Measurements from ENCODE around the gene NR2F1-AS1.

The NR2F1-AS1 gene

DNA sequence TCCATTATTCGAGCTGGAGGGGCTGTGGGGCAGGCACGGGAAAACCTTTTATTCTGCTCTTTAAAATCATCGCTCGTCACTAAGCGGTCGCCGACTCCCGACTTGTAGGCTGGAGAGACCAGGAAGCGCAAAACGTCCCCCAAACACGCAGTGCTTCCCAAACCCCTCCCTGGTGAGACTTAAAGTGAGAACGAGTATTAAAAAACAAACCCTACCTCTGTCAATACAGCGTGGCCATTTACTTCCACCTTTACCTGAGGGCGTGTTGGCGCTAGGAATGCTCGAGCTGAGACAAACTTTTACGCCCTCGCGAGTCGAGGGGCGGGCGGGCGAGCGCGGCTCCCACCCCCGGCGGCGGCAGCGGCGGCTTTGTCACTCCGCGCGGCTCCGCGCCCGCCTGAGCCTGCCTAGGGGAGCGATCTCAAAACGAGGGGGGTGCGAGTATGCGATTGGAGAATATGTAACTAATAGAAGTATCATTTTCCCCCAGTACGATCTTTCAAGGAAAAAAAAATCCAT is at the start of gene NR2F1-AS1:
Gene NR2F1-AS1 (minus strand): TSS at position 293 of the 519 bp plus-strand sequence.
- DNase-seq = no peak

DNA sequence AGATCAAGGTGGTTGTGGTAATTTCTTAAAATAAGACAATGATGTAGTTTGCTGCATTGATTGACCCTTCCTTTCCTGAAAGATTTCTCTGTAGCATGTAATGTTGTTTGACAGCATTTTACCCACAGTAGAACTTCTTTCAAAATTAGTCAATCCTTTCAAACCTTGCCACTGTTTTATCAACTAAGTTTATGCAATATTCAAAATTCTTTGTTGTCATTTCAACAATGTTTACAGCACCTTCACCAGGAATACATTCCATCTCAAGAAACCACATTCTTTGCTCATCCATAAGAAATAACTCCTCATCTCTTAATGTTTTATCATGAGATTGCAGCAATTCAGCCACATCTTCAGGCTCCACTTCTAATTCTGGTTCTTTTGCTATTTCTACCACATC is 45.8 kb upstream of the NR2F1-AS1 start:
- DNase-seq = no peak

DNA sequence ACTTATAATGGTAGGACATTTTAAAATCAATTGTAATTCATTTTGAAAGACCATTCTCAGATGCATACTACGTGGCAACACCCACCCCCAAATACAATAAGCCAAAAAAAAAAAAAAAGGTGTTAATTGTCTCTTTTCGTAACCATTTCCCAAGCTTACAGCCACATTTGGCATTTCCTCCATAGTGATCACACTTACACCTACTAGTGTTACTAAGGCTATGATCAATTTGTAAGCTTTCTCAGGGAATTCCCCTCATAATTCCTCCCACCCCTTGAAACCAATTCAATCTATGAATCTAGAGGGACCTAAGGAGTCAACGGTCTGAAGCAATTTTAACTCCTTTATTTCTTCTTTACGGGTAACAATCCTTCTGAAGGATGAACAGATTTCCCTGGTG is 42.1 kb upstream of the NR2F1-AS1 start:
- no peak for DNase-seq

DNA sequence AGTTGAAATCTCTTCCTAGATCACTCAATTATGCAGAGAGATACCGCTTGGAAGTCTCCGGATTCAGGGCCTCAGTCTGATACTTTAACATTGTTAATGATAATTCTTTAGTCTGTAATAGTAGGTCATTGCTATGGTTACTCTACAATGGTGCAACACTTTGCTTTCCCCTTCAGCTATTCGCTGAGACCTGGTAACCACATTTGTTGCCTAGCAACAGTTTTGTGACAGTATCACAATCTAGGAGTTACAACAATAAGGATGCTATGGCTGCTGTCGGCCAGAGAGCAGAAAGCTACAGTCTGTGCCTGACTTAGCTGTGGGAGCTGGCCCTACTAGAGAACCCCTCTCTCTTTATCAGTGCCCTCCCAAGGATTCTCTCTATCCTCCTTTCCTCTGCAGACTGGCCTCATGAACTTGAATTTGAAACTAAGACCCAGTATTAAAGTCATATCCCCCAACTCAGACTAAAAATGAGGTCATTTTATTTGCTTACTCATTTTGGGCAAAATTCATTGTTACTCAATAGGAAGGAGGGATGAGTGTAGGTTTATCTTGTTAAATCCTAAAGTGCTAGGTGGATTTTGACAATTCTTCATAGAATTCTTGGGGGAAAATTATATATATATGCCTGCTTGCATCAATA is 41.3 kb upstream of the NR2F1-AS1 start:
- peak; percentile 14 for DNase-seq

DNA sequence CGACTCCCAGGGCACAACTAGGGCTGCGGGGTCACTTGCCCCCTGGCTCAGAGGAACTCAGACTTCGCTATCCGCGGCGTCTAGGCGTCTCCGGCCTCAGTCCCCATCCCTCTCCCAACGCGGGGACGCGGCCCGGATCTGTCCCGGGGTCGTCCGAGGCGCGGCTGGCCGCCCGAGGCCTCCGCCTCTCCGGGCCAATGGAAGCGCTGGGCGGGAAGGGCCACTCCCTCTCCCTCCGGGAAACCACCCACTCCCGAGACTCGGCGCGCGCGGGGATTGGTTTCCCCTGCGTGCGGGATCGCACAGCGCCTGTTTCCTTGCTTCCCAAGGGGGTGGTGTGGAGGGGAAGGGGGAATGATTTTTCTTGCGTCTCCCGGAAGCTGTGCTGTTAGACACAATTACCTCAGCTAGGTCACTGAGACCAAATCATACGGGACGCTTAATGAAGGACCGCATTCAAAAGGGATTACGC is 40.3 kb upstream of the NR2F1-AS1 start:
- DNase-seq = no peak

DNA sequence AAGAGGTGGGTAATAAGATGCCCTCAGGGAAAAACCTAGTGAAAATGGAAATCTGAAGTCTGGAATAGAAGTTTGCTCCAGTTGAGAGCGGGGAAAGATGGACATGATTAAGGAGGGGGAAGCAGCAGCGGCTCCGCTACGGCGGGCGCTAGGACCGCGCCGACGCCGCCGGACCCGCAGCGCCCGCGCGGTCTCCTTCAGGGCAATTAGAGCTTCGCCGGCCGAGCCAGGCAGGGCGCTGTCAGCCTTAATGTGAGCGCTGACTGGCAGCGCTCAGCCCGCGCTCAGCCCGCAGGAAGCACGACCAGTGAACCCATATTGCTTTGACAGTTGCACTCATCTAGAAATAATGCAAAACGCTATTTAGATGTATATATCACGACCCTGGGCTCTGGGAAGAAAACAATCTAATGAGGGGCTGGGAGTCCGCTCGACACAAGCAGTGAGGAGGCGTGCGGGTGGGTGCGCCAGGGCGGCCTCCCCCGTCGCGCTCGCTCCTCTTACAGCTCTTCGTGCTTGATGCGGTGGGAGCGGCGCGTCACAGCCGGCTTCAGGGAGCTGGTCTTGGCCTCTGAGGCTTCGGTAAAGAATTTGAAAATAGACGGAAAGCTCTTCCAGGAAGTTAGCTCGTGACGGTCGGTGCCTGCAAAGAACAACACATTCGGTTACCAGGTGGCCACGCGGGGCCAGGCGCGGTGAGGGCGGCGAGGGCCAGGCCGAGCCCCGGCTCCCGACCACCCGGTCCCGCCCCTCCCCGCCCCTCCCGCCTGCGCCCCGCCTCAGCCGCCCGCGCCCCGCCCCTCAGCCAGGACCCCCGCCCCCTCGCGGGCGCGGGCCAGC is 39.7 kb upstream of the NR2F1-AS1 start:
- peak; percentile 64 for DNase-seq

DNA sequence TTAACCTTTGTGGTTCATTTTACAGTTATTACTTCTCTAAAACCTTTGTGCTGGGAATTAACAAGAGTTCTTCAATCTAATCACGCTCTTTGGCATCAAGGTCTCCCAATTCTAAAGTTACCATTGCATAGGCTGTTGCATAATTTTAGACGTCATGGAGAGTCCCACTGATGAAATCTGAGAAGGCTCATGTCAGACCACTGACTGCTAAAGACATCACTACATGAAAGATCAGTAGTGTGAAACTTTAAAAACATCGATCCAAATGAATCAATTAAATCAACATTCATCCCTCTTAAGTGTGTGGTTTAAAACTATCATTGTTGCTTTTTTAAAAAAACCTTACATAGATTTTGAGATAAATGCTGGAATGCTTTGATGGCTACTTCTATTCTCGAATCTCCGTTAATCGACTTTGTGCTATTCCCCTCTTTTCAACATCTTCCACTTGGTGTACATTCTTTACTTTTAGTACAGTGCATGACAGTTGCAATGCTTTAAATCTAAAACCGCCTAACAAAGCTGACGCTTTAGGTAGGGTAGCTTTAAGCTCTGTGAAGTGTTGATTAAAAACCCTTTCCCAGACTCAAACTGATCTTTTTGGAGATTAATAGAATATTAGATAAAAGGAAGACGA is 35.6 kb upstream of the NR2F1-AS1 start:
- DNase-seq = no peak

DNA sequence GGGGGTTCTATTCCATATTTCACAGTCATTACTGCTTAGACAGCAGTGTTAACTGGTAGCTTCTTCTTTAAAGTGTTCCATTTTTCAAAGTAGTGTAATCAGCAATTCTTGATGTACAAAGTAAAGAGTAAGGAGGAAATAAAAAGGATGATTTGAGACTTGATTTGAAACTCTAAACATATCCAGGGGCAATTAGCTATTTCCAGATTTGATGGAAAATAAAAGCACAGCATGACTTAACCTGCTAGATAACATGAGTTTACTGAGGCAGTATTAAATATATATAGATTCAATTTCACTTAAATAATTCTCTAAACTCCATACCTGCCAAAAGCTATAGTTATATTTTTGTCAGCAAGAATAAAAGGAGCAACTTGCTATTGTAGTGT is 31.8 kb upstream of the NR2F1-AS1 start:
- DNase-seq = no peak

DNA sequence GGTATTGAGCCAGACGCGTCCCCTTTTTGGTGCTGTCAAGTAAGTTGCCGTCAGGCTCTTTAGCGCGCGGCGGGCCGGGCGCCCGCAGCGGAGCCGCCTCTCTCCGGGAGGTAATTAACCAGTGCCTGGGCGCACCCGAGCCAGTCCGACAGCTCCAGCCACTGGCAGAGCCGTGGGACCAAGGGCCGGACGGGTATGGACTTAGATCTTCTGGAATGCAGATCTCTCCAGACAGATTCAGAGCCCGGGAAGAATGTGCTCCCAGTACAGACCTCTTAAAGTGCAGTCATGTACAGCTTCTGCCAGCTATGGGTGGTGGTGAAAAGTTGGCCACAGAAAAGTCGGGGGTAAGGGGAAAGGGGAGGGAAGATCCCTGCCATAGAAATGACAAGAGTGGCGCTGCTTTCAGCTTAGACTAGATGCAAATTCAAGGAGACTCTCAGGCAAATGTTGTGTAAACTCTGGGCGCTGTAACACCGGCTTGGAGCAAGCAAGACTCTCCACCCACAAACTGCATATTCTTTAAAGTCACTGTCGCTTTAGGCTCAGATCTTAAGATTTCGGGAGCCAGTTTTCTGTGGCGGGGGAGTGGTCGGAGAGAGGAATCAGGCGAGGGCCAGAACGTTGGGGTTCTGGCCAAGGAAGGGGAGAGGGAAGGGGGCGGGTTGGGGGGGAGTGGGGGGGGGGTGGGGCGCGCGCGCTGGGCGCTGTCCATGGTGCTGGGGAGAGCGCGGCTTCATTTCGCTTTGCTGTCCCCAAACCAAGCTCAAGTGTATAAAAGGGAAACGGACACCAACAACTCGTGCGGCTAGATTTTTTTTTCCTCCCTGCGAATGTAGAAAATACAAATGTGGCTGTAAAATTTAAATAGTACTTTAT is 31.2 kb upstream of the NR2F1-AS1 start:
- DNase-seq = no peak

DNA sequence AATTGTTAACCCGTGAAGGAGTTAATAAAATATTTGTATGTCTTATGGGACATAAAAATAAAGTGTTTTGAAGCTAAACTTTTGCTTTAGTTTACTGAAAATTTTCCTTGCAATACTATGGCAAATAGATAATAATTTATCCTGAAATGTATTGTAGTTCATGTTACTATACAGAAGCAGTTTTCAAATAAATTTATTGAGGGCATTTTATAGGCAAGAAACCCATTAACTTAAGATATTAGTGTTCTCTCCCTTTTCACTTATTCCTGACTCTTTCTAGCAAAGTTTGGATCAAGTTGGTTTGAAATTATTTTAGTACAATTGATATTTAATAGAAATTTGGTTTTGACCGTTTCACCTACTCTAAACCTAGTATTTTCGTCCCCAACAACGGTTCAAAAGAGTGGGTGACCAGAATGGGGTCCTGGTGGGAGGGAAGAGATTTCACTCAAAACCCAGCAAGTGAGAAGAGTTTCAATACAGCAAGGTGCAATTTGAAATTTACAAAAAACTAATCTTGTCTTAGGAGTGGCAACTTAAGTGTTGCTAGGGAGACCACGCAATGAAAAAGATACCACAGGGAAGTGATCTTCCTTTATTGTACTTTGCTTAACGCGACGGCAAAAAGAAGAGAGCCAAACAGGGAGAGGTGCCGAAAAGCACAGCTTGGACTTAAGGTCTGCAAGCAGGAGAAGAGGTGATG is 30.4 kb upstream of the NR2F1-AS1 start:
- DNase-seq = no peak

DNA sequence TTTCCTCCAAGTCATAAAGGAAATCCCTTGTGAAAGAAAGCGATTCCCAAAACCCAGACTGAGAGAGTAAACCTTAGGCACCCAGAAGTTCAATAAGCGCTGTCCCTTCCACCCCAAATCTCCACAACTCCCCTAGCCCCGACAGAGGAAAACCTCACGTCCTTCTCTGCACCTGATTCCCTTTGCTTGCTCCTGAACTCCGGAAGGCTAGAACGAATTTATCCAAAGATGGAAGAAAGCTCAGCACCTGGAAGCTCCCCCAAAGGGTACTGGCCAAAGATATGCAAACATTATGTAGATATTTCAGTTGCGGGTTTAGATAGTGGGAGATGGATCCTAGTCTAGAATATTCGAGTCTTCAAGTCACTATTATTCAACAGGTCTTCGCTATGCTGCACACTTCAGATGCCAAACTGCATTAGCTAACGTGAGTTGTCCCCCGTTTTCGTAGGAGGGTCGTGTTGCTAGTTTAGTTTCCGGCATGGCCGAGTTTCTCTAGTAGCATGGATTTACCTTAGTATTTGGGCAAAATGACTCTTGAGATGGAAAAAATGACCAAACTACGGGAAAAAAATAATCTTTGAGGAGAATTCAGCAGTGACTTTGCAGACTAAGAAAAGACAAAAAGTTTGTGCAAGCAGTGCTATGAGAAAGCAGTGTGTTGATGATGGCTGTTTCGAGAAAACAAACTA is 29.7 kb upstream of the NR2F1-AS1 start:
- no peak for DNase-seq

DNA sequence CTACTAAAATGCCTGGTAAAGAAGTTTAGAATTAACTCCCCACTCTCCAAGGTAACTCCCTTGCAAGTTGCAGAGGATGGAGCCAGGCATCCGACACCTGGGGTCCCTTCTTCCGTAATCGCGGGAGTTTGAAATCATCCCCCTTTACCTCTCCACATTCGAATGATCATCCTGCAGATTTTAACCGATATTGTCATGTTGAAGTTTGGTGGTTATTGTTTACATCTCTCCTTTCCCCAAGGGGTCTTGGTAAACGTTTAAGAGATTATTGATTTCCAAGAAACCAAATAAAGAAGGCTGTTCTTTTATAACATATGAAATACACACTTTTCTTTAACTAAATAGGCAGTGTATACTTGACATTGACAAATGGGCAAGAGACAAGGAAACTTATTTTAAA is 28.7 kb upstream of the NR2F1-AS1 start:
- no peak for DNase-seq

DNA sequence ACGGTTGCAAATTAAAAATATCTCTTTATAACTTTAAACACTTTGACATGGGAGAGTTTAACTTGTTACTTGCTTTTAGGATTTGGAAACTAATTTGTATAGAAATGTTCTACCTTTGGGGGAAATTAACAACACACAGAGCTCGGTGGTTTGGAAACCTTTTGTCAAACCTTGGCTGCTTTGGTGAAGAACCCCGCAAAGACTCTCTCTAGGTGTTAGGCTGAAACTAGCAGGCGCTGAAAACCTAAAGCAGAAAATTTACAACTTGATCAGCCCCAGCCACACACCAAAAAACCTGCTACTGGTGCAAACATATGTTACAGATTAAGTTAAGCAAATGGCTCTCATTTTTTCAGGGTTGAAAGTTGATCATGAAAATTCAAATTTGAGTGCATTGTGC is 27.8 kb upstream of the NR2F1-AS1 start:
- no peak for DNase-seq

DNA sequence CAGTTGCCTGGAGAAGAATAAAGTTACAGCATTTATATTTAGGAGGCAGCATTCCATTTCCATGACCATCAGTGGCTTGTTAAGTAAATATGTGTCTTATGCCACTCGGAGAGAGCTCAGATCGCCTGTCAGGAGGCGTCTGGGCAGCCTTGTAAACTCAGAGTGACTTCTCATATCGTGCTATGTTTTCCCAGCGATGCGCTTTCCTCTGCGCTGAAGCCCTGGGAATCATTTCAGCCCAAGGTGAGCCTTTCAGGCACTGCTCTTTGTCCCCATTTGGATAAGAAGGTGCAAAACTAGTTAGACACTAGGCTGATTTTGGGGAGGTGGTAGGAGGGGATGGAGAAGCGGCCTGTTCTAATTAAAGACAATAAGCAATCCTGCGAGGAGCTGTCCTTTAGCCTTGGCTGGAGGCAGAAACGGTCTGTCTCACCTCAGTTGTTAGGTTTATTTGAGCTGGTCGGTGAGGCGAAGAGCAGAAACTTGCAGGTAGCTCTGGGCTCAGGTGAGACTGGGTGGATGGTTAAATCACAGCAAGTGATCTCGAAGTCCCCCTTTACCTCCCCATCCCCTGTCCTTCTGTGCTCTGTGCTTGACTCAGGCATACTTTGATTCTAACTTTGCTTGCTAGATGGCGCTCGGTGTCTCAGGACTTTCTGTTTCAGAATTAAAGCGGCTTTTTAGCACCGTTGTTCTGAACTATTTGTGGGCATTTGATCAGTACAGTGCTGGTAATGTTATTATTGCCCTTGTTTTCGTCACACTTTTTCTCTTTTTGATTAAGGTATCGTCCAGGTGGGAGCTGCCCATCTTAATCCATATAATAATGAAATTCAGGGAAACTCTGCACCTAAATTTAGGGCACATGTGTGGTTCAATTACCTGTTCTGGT is 26.6 kb upstream of the NR2F1-AS1 start:
- peak; percentile 60 for DNase-seq

DNA sequence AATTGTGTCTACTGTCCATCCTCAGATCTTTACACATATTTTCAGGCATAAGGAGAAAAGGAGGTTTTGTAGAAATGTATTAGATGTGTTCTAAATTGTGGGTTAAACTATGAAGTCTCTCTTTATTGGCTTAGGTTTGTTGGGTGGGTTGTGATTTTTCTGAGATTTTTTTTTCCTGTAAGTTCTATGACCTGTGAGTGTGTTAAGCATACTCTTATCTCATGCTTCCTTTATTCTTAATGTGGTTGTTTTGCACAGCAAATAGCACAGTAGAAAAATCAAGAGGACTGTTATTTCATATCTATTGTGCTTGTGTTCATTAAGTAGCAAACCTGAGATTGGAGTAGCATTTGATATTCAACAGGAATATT is 25.3 kb upstream of the NR2F1-AS1 start:
- no peak for DNase-seq

DNA sequence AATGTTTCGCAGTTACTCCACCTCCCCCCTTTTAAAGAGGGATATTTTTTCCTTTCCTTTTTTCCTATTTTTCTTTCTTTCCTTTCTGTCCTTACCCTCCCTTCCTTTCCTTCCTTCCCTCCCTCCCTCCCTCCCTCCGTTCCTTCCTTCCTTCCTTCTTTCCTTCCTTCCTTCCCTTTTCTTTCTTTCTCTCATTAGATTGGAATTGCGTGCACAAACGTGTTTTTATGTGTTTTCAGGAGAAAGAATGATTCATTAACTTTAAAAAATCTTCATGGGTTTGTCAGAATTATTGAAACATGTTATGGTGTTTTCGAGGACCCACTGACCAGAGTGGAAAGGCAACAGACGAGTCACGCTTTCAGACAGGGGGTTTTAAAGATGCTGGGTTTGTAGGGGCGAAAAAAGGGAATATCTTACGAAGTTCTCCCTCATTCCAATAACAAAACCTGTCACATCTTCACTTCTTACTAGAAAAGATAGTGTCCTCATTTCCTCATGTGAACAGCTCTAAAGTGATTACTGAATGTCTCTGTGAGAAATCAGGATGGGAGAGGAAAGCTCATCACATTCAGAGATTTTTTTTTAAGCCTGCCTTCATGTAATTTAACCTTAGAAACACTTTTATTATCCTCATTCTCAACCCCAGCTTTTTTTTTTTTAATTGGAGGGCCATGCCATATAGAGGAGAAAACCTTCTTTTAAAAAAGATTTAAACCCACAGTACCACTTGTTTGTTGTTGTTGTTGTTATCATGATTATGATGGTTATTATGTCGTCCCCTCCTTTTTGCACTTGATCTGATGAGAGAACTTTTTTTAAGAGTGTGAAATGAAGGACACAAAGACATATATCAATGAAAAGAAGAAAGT is 23.9 kb upstream of the NR2F1-AS1 start:
- no peak for DNase-seq

DNA sequence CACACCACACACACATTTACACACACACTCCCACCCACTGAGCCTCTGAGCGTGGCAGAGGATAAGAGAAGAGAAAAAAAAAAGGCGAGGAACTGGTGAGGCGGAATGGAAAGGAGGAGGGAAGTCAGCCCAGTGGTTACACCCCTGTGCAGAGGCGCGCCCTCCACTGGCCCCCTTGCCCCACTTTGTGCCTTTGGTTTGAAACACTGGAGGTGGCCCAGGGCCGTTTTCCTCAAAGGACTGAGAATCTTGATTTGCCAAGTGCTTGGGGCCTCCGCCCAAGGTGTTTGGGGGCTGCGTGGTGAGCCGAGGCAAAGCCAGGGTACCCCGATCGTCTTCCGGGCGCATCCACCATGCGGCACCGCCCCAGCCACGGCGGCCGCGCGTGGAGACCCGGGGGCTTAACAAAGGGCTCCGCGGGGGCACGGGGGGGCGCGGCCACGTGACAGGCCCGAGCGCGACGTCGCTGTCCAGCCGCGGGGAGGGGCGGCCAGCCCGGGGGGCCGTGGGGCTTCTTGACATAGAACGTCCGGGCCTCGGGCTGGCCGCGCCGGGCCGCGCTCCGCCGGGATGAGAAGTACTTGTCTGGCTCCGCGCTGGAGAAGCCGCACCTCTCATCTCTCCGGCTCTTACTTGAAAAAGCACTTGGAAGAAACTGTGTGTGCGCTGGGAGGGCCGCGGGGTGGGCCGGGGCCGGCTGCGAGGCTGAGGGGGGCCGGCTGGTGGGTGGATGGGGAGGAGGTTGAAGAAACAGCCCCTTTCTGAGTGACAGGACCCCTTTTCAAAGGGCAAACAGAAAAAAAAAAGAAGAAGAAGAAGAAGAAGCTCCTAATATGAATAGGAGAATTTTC is 23.0 kb upstream of the NR2F1-AS1 start:
- DNase-seq = no peak

DNA sequence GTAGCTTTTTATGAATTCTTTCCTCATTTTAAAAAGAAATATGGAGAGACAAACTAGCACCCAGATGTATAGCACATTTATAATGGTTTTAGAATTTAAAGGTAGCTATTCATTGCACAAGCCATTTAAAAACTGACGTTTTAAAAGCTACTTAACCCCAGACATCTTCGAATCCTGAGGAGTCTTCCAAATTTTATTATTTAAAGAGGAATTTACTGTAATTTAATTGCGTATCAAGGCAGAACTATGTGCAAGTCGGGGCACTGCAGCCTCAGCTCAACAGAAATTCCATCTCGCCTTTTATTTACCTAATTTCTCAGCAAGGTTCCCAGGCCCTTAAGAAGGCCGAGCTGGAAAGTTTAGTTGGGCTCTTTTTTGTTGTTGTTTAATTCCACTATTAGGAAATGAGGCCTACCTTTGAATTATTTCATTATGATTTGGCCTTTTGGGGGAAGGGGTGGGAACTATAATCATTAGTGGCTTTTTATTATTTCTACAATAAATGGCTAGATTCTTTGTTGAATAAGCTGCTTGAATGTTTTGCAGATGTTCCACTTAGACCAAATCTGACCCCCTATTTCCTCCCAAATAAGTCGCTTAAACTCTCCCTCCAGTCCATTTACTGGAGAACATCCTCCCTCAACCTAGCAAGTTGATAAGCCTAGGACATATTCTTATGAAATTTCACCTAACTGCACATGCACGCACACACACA is 22.2 kb upstream of the NR2F1-AS1 start:
- DNase-seq = no peak
